CD14-positive monocyte (primary cell): ENCODE data around the gene CADM2. TPM values are rescaled to one million over a fixed set of nuclear protein-coding genes. Genes with fewer than 3 reads are reported as not detected.

Experiments
- DNase-seq, 3 donors: peaks; one replicate each; pipeline ENCODE4 v3.0.0-alpha.2; 2011 to 2022
- H2AFZ ChIP-seq: 2 replicates; pipeline ENCODE4 v1.6.0; 2012; ENCODE audit warnings: mild to moderate bottlenecking, low read depth, low read length, inconsistent platforms; ENCODE audit not compliant: insufficient read depth, poor library complexity, severe bottlenecking
- H3K27ac ChIP-seq, 2 donors: 1 replicate in 1 of 2; 2 replicates in 1 of 2; pipeline ENCODE4 v1.5.1; 2012 to 2013; ENCODE audit warnings: low read length in 2 of 2, control low read depth in 1 of 2, inconsistent platforms in 1 of 2, low read depth in 1 of 2, mild to moderate bottlenecking in 1 of 2
- H3K27me3 ChIP-seq, 2 donors: one replicate each; pipeline versions ENCODE4 v1.6.0 to v1.6.1; 2011 to 2013; ENCODE audit warnings: low read length in 2 of 2; ENCODE audit not compliant: control insufficient read depth in 2 of 2, insufficient read depth in 2 of 2
- H3K36me3 ChIP-seq, 2 donors: replicated peaks in 1 of 2; 1 replicate in 1 of 2; 2 replicates in 1 of 2; pipeline versions ENCODE4 v1.5.1 to v1.6.1; 2012 to 2013; ENCODE audit warnings: low read length in 2 of 2, control low read depth in 1 of 2, inconsistent platforms in 1 of 2, mild to moderate bottlenecking in 1 of 2; ENCODE audit not compliant: insufficient read depth in 2 of 2, control insufficient read depth in 1 of 2
- H3K4me1 ChIP-seq, 2 donors: 1 replicate in 1 of 2; 2 replicates in 1 of 2; pipeline versions ENCODE4 v1.5.1 to v1.6.1; 2012 to 2013; ENCODE audit warnings: low read length in 2 of 2, control low read depth in 1 of 2, inconsistent platforms in 1 of 2, mild to moderate bottlenecking in 1 of 2, moderate library complexity in 1 of 2; ENCODE audit not compliant: insufficient read depth in 2 of 2, control insufficient read depth in 1 of 2
- H3K4me2 ChIP-seq: replicated peaks from 2 replicates; pipeline ENCODE3; 2012; ENCODE audit warnings: low read length, moderate library complexity, mild to moderate bottlenecking; ENCODE audit not compliant: poor library complexity, severe bottlenecking; ENCODE audit errors: extremely low read depth
- H3K4me3 ChIP-seq, 3 experiments: fragments of 200-600 bp in 1 of 3; sonication (generic) in 1 of 3; replicated peaks in 1 of 3; 1 replicate in 2 of 3; 2 replicates in 1 of 3; pipeline ENCODE4 v1.5.1; 2011 to 2013; ENCODE audit warnings: low read length in 3 of 3, mild to moderate bottlenecking in 3 of 3, control low read depth in 2 of 3, low read depth in 2 of 3, inconsistent platforms in 1 of 3, moderate library complexity in 1 of 3
- H3K79me2 ChIP-seq: 2 replicates; pipeline ENCODE4 v1.6.0; 2012; ENCODE audit warnings: mild to moderate bottlenecking, control low read depth, inconsistent platforms, low read length, moderate library complexity; ENCODE audit not compliant: insufficient read depth
- H3K9ac ChIP-seq: 2 replicates; pipeline ENCODE4 v1.6.0; 2017; ENCODE audit warnings: low read length, mild to moderate bottlenecking; ENCODE audit not compliant: insufficient read depth, poor library complexity, severe bottlenecking
- H3K9me3 ChIP-seq, 2 donors: replicated peaks in 1 of 2; 1 replicate in 1 of 2; 2 replicates in 1 of 2; pipeline versions ENCODE4 v1.5.1 to v1.6.1; 2012 to 2013; ENCODE audit warnings: low read length in 2 of 2, control low read depth in 1 of 2; ENCODE audit not compliant: control insufficient read depth in 1 of 2, insufficient read depth in 1 of 2
- H4K20me1 ChIP-seq: 2 replicates; pipeline ENCODE4 v1.6.0; 2012; ENCODE audit warnings: mild to moderate bottlenecking, low read length, control low read depth, moderate library complexity; ENCODE audit not compliant: insufficient read depth
- H3K27ac Mint-ChIP-seq, 7 donors: one replicate each; pipeline ENCODE4 v1.8.0; 2020; ENCODE audit warnings: mild to moderate bottlenecking in 7 of 7, mixed read lengths in 7 of 7, moderate library complexity in 6 of 7, inconsistent platforms in 2 of 7
- H3K27me3 Mint-ChIP-seq, 3 donors: one replicate each; pipeline ENCODE4 v1.8.0; 2021 to 2022; ENCODE audit warnings: low read depth in 3 of 3, mild to moderate bottlenecking in 3 of 3, mixed read lengths in 3 of 3, moderate library complexity in 3 of 3, inconsistent platforms in 1 of 3
- H3K36me3 Mint-ChIP-seq, 2 donors: one replicate each; pipeline ENCODE4 v1.8.0; 2020; ENCODE audit warnings: mixed read lengths in 2 of 2, inconsistent platforms in 1 of 2, mild to moderate bottlenecking in 1 of 2
- H3K4me1 Mint-ChIP-seq: one replicate; pipeline ENCODE4 v1.8.0; 2020; ENCODE audit warnings: mild to moderate bottlenecking, mixed read lengths
- H3K4me3 Mint-ChIP-seq, 2 donors: one replicate each; pipeline ENCODE4 v1.8.0; 2020; ENCODE audit warnings: mild to moderate bottlenecking in 2 of 2, mixed read lengths in 2 of 2, moderate library complexity in 1 of 2
- H3K9me3 Mint-ChIP-seq, 7 donors: one replicate each; pipeline ENCODE4 v1.8.0; 2020 to 2022; ENCODE audit warnings: mixed read lengths in 7 of 7, mild to moderate bottlenecking in 6 of 7, moderate library complexity in 6 of 7, inconsistent platforms in 2 of 7
- WGBS: methylation state at CpG from one replicate; pipeline ENCODE4 v1.1.5; 2013; ENCODE audit warnings: missing lambda C conversion rate; ENCODE audit not compliant: insufficient coverage; 5-methylcytosine and 5-hydroxymethylcytosine counted together
- intact Hi-C, 2 donors: fragments of 100-400 bp; cut with micrococcal nuclease; formaldehyde crosslinking; loops; one replicate each; pipeline versions ENCODE4 v1.15.0 to v1.15.1; 2023
- polyA plus RNA-seq, 3 donors: library from polyadenylated mRNA; depleted of rRNA in 1 of 3; unstranded in 2 of 3; stranded (reverse) in 1 of 3; fragments of 300-500 nt in 2 of 3; fragments of >200 nt in 1 of 3; fragmentation: Illumina TruSeq in 2 of 3; gene quantifications; 1 replicate in 2 of 3; 2 replicates in 1 of 3; pipeline ENCODE4 v1.2.3, GENCODE V29; 2012 to 2021
- TF ChIP-seq, protein P1 (sequence below): fragments of 200-600 bp; IDR thresholded peaks from one replicate; pipeline ENCODE4 v1.8.0; 2022; ENCODE audit warnings: antibody characterized with exemption, mild to moderate bottlenecking

CADM2 gene
- polyA plus RNA-seq, 3 donors: not detected

DNA sequence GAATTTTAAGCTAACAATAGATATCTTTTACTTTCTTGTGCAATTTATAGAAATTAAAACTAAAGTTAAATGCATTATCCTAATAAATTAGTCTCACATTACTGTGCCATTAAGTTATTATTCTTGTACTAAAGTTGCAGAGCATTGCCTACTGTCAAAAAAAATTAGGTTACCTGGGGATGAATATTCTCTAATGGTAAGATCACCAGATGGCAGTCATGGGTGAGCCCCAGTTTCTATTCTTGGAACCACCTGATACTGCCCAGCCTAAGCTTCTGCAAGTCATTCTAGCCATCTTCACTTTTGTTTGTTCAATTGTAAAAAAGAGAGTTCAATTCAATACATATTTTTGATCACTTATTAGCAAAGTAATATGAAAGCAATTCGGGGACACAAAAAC, 213.2 kb downstream of the CADM2 start:
- H3K4me1 ChIP-seq: no peaks in the 10 kb centered on the region
- H3K36me3 Mint-ChIP-seq: no peaks in the 10 kb centered on the region

DNA sequence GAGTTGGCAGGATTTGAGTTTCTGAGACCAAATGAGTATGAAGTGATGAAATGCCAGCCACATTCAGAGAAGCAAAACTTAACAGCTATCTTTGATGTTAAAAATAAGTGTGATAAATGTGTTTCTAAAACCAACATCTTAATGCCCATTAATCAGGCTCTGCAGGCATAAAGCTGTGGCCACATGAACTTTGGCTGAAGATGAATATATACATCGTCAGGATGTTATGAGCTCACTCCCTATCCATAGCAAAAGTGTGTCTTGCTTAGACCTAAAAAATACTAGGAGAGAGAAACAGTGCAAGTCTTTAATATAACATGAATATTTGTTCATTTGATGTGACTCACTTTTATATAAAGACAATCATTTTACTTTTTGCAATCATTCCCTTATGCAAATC, 218.0 kb downstream of the CADM2 start:
- no CpG with 5 or more reads among the region's 1 CpG for WGBS
- H3K9me3 Mint-ChIP-seq: peaks cover 0 to 4% (median 0%) of the 10 kb centered on the region in 7 donors

More for the DNA sequence above, 213.2 kb downstream of the CADM2 start:
- Histone ChIP-seq H3K9ac (no peak overlapping the region), H3K27me3 (no peaks in the 10 kb centered on the region), H4K20me1 (no peaks in the 10 kb centered on the region), H3K36me3 (no peaks in the 10 kb centered on the region), H3K9me3 (no peaks in the 10 kb centered on the region), H3K4me3 (no peak overlapping the region), H2AFZ (no peak overlapping the region), H3K79me2 (no peaks in the 10 kb centered on the region), H3K4me2 (no peak overlapping the region), H3K27ac (no peak overlapping the region)
- WGBS: no CpG with 5 or more reads among the region's 1 CpG
- Mint-ChIP-seq H3K9me3 (peaks cover 0 to 9% (median 0%) of the 10 kb centered on the region in 7 donors), H3K27me3 (no peaks in the 10 kb centered on the region), H3K4me1 (no peaks in the 10 kb centered on the region), H3K4me3 (no peak overlapping the region), H3K27ac (no peak overlapping the region)
- TF ChIP-seq, protein P1, sequence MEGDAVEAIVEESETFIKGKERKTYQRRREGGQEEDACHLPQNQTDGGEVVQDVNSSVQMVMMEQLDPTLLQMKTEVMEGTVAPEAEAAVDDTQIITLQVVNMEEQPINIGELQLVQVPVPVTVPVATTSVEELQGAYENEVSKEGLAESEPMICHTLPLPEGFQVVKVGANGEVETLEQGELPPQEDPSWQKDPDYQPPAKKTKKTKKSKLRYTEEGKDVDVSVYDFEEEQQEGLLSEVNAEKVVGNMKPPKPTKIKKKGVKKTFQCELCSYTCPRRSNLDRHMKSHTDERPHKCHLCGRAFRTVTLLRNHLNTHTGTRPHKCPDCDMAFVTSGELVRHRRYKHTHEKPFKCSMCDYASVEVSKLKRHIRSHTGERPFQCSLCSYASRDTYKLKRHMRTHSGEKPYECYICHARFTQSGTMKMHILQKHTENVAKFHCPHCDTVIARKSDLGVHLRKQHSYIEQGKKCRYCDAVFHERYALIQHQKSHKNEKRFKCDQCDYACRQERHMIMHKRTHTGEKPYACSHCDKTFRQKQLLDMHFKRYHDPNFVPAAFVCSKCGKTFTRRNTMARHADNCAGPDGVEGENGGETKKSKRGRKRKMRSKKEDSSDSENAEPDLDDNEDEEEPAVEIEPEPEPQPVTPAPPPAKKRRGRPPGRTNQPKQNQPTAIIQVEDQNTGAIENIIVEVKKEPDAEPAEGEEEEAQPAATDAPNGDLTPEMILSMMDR: no peak
- intact Hi-C loops: no loop called here
- DNase-seq: no peak

More for the DNA sequence above, 218.0 kb downstream of the CADM2 start:
- Histone ChIP-seq H3K27me3 (no peaks in the 10 kb centered on the region), H3K79me2 (no peaks in the 10 kb centered on the region), H3K36me3 (no peaks in the 10 kb centered on the region), H4K20me1 (no peaks in the 10 kb centered on the region), H2AFZ (no peak overlapping the region), H3K9ac (no peak overlapping the region), H3K4me2 (no peak overlapping the region), H3K4me1 (no peaks in the 10 kb centered on the region), H3K27ac (no peak overlapping the region), H3K4me3 (no peak overlapping the region), H3K9me3 (no peaks in the 10 kb centered on the region)
- no peaks in the 10 kb centered on the region for H3K36me3 Mint-ChIP-seq
- DNase-seq: no peak
- H3K4me3 Mint-ChIP-seq: no peak overlapping the region
- H3K4me1 Mint-ChIP-seq: no peaks in the 10 kb centered on the region
- H3K27ac Mint-ChIP-seq: no peak overlapping the region
- TF ChIP-seq, protein P1: no peak
- no peaks in the 10 kb centered on the region for H3K27me3 Mint-ChIP-seq
- intact Hi-C loops: no loop called here
